HFFc6 (cell line): ENCODE results near the gene OR8G1. TPM values are rescaled to one million over a fixed set of nuclear protein-coding genes. Genes with fewer than 3 reads are reported as not detected.
"Not testable (repeated sequence)": the region's sequence is repeated elsewhere in the genome, so short reads cannot be mapped to it uniquely, and the experiment has no call there.

Experiments used
- DNase-seq: peaks from one replicate; pipeline ENCODE4 v3.0.0-alpha.2; 2018
- H3K27ac Mint-ChIP-seq: 2 replicates; pipeline ENCODE4 v1.8.0; 2020; ENCODE audit warnings: mild to moderate bottlenecking, mixed read lengths
- H3K27me3 Mint-ChIP-seq: 2 replicates; pipeline ENCODE4 v1.8.0; 2021; ENCODE audit warnings: mild to moderate bottlenecking, moderate library complexity, mixed read lengths; ENCODE audit not compliant: insufficient read depth
- H3K36me3 Mint-ChIP-seq: 2 replicates; pipeline ENCODE4 v1.8.0; 2021; ENCODE audit warnings: low read depth, mixed read lengths
- H3K4me1 Mint-ChIP-seq: 2 replicates; pipeline ENCODE4 v1.8.0; 2020; ENCODE audit warnings: low read depth, mixed read lengths
- H3K4me3 Mint-ChIP-seq: 2 replicates; pipeline ENCODE4 v1.8.0; 2020; ENCODE audit warnings: mild to moderate bottlenecking, moderate library complexity, mixed read lengths
- H3K9me3 Mint-ChIP-seq: 2 replicates; pipeline ENCODE4 v1.8.0; 2020; ENCODE audit warnings: mild to moderate bottlenecking, mixed read lengths
- total RNA-seq, 6 experiments: library from RNA; stranded (reverse); fragmentation: NEBNext Ultra II Directional; extraction: Animal tissue kit (Norgen Biotek cat#: 25700); gene quantifications; 2 replicates in 1 of 6; 3 replicates in 5 of 6; pipeline ENCODE4 v1.2.3, GENCODE V29; 2021
- TF ChIP-seq, protein P1 (sequence below): fragments of 200-600 bp; sonication (generic); IDR thresholded peaks from 2 replicates; pipeline ENCODE4 v1.5.0; 2021; ENCODE audit warnings: antibody characterized with exemption, mild to moderate bottlenecking

The OR8G1 gene
- total RNA-seq, 6 experiments from 2014 or later = not detected

DNA sequence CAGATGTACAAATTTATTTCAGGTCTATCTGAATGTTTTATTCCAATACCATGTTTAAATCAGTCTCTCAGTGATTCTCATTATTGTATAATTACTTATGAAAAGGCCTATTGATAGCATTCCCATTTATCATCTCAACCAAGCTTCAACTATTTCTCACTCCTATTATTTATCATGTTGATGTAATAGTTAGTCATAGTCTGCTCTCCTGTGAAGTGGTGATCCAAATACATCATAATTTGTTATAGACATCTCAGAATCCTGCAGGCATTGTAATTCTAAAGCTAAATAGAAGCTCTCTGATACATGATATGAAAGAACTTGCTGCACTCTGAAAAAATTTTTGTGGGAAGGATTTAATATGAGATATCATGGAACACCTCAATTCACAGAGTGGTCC is 21.8 kb upstream of the OR8G1 start:
- no peak overlapping the region for H3K4me3 Mint-ChIP-seq
- TF ChIP-seq, protein P1, sequence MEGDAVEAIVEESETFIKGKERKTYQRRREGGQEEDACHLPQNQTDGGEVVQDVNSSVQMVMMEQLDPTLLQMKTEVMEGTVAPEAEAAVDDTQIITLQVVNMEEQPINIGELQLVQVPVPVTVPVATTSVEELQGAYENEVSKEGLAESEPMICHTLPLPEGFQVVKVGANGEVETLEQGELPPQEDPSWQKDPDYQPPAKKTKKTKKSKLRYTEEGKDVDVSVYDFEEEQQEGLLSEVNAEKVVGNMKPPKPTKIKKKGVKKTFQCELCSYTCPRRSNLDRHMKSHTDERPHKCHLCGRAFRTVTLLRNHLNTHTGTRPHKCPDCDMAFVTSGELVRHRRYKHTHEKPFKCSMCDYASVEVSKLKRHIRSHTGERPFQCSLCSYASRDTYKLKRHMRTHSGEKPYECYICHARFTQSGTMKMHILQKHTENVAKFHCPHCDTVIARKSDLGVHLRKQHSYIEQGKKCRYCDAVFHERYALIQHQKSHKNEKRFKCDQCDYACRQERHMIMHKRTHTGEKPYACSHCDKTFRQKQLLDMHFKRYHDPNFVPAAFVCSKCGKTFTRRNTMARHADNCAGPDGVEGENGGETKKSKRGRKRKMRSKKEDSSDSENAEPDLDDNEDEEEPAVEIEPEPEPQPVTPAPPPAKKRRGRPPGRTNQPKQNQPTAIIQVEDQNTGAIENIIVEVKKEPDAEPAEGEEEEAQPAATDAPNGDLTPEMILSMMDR = no peak
- H3K9me3 Mint-ChIP-seq = peaks cover 26% of the 10 kb centered on the region
- H3K27ac Mint-ChIP-seq = no peak overlapping the region
- no peaks in the 10 kb centered on the region for H3K36me3 Mint-ChIP-seq
- no peaks in the 10 kb centered on the region for H3K27me3 Mint-ChIP-seq
- DNase-seq = no peak
- no peaks in the 10 kb centered on the region for H3K4me1 Mint-ChIP-seq

DNA sequence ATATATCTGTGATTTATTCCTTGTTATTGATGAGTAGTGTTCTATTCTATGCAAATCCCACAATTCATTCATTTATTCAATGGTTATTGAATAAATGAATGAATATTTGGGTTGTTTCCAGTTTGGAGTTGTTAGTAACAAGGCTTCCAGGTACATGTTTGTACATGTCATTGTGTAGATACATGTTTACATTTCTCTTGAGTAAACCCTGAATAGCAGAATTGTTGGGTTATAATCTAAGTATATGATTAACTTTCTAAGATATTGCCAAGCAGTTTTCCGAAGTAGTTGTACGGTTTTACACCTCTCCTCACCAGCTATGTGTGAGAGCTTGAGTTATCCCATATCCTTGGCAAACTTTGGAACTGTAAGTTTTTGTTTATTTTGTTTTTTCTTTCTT is 18.5 kb upstream of the OR8G1 start:
- H3K27me3 Mint-ChIP-seq = no peaks in the 10 kb centered on the region; the same call in 1 of the 2 replicates
- no peak overlapping the region for H3K4me3 Mint-ChIP-seq

GRCh38 chr11:124224618-124225423 is 16.1 kb upstream of the OR8G1 start:
- H3K36me3 Mint-ChIP-seq, H3K4me3 Mint-ChIP-seq, H3K27ac Mint-ChIP-seq, H3K27me3 Mint-ChIP-seq, H3K4me1 Mint-ChIP-seq, DNase-seq: not testable (repeated sequence)
- peaks cover 41% of the 10 kb centered on the region for H3K9me3 Mint-ChIP-seq

More for the DNA sequence above, 18.5 kb upstream of the OR8G1 start:
- TF ChIP-seq, protein P1 = no peak
- H3K36me3 Mint-ChIP-seq = 0 out of 2 replicates have a peak, but pooled peaks cover 6% of the 10 kb centered on the region
- peaks cover 34% of the 10 kb centered on the region for H3K9me3 Mint-ChIP-seq
- H3K4me1 Mint-ChIP-seq = no peaks in the 10 kb centered on the region
- DNase-seq = no peak
- no peak overlapping the region for H3K27ac Mint-ChIP-seq

GRCh38 chr11:124225471-124225870 is 15.4 kb upstream of the OR8G1 start:
- H3K36me3 Mint-ChIP-seq = 0 out of 2 replicates have a peak, but pooled peaks cover 6% of the 10 kb centered on the region
- H3K27ac Mint-ChIP-seq = no peak overlapping the region
- H3K4me1 Mint-ChIP-seq = no peaks in the 10 kb centered on the region
- no peak for DNase-seq
- TF ChIP-seq, protein P1 = no peak
- no peak overlapping the region for H3K4me3 Mint-ChIP-seq
- H3K27me3 Mint-ChIP-seq = no peaks in the 10 kb centered on the region; the same call in 1 of the 2 replicates
- H3K9me3 Mint-ChIP-seq = peaks cover 39% of the 10 kb centered on the region

GRCh38 chr11:124233376-124233775 is 7.5 kb upstream of the OR8G1 start:
- no peak for DNase-seq

GRCh38 chr11:124238512-124238911 is 2.4 kb upstream of the OR8G1 start:
- Mint-ChIP-seq H3K4me1 (no peaks in the 10 kb centered on the region), H3K4me3 (no peak overlapping the region), H3K27me3 (no peaks in the 10 kb centered on the region; the same call in 1 of the 2 replicates), H3K9me3 (peaks cover 25% of the 10 kb centered on the region), H3K36me3 (no peaks in the 10 kb centered on the region), H3K27ac (no peak overlapping the region)
- no peak for DNase-seq
- TF ChIP-seq, protein P1 = no peak

More at GRCh38 chr11:124233376-124233775, 7.5 kb upstream of the OR8G1 start:
- H3K4me1 Mint-ChIP-seq = no peaks in the 10 kb centered on the region
- H3K36me3 Mint-ChIP-seq = no peaks in the 10 kb centered on the region
- peaks cover 14% of the 10 kb centered on the region for H3K9me3 Mint-ChIP-seq
- TF ChIP-seq, protein P1 = no peak
- H3K27me3 Mint-ChIP-seq = no peaks in the 10 kb centered on the region
- no peak overlapping the region for H3K27ac Mint-ChIP-seq
- H3K4me3 Mint-ChIP-seq = no peak overlapping the region

DNA sequence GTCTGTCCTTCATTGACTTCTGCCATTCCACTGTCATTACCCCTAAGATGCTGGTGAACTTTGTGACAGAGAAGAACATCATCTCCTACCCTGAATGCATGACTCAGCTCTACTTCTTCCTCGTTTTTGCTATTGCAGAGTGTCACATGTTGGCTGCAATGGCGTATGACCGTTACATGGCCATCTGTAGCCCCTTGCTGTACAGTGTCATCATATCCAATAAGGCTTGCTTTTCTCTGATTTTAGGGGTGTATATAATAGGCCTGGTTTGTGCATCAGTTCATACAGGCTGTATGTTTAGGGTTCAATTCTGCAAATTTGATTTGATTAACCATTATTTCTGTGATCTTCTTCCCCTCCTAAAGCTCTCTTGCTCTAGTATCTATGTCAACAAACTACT is 9.0 kb downstream of the OR8G1 start:
- not testable (repeated sequence) for H3K36me3 Mint-ChIP-seq, H3K27me3 Mint-ChIP-seq

More for the DNA sequence above, 9.0 kb downstream of the OR8G1 start:
- not testable (repeated sequence) for H3K4me1 Mint-ChIP-seq, H3K4me3 Mint-ChIP-seq, H3K27ac Mint-ChIP-seq, H3K9me3 Mint-ChIP-seq, DNase-seq
